Measurements from ENCODE around the gene ALG5.
A peak's percentile ranks its signal among the peaks of the same experiment; 100 is the strongest.

ALG5 gene, protein sequence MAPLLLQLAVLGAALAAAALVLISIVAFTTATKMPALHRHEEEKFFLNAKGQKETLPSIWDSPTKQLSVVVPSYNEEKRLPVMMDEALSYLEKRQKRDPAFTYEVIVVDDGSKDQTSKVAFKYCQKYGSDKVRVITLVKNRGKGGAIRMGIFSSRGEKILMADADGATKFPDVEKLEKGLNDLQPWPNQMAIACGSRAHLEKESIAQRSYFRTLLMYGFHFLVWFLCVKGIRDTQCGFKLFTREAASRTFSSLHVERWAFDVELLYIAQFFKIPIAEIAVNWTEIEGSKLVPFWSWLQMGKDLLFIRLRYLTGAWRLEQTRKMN

GRCh38 chr13:36999054-36999714, at the start of gene ALG5:
Gene ALG5, minus strand, starts transcription at chr13:36999340. Its CDS starts 40 bp downstream, at chr13:36999300.
- TF ChIP-seq CTCF (conservative IDR thresholded peaks at IDR 0.05), result peak; percentile 99
- peak within 1 kb of the TSS; percentile 96 for H3K27ac ChIP-seq

GRCh38 chr13:37047846-37048245, 48.7 kb upstream of the ALG5 start:
- no peak overlapping the region for H3K27ac ChIP-seq
- no peak for TF ChIP-seq CTCF (conservative IDR thresholded peaks at IDR 0.05)

GRCh38 chr13:37047032-37047431, 47.9 kb upstream of the ALG5 start:
- no peak for TF ChIP-seq CTCF (conservative IDR thresholded peaks at IDR 0.05)
- H3K27ac ChIP-seq, result no peak overlapping the region

GRCh38 chr13:37046062-37046461, 46.9 kb upstream of the ALG5 start:
- no peak for TF ChIP-seq CTCF (conservative IDR thresholded peaks at IDR 0.05)
- H3K27ac ChIP-seq, result no peak overlapping the region

- TF ChIP-seq CTCF (conservative IDR thresholded peaks at IDR 0.05), result no peak
- H3K27ac ChIP-seq, result no peak overlapping the region
These were observed 41.6 kb upstream of the ALG5 start for GRCh38 chr13:37040789-37041188.

DNA sequence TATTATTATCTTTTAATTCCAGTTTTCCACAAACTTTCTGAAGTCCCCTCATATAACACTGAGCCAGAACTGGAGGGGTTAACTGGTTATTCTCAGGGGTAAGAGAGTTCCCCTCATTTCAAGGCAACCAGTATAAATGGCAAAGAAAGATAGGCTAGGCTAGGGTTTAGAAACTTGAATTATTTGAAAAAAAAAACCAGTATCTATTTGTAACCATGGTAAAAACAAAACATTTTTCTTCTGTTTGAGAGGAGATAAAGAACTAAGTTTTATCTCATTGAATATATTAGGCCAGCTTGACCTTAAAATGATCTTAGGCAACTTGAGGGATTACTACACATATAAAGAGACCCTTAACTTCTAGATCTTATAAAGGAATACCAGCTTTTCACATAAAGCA, 40.8 kb upstream of the ALG5 start:
- H3K27ac ChIP-seq, result no peak overlapping the region
- TF ChIP-seq CTCF (conservative IDR thresholded peaks at IDR 0.05), result no peak

GRCh38 chr13:37037241-37037640, 38.1 kb upstream of the ALG5 start:
- no peak for TF ChIP-seq CTCF (conservative IDR thresholded peaks at IDR 0.05)
- no peak overlapping the region for H3K27ac ChIP-seq
